BJ (cell line): ENCODE results near the gene TMEM121B. TPM values are rescaled to one million over a fixed set of nuclear protein-coding genes. Genes with fewer than 3 reads are reported as not detected.

Source experiments
- CTCF ChIA-PET: fragments of 350-600 bp; formaldehyde crosslinking; extraction: SDS; loops from one replicate; lab custom pipeline; 2021; ENCODE audit warnings: antibody characterized with exemption, inconsistent platforms; lab: Yijun Ruan, JAX
- POLR2A ChIA-PET: fragments of 300-600 bp; sonication (Branson Sonifier 250); formaldehyde crosslinking; extraction: SDS; loops from one replicate; lab custom pipeline; 2021; ENCODE audit warnings: antibody characterized with exemption; lab: Charles Lee
- DNase-seq: peaks from one replicate; pipeline ENCODE4 v3.0.0-alpha.2; 2011; ENCODE audit warnings: low read depth
- H3K27me3 ChIP-seq: 2 replicates; pipeline ENCODE4 v1.6.0; 2011; ENCODE audit warnings: low read length; ENCODE audit not compliant: control insufficient read depth, insufficient read depth
- H3K36me3 ChIP-seq: 2 replicates; pipeline ENCODE4 v1.5.1; 2011; ENCODE audit warnings: low read length; ENCODE audit not compliant: control insufficient read depth, insufficient read depth
- H3K4me3 ChIP-seq: 2 replicates; pipeline ENCODE4 v1.5.1; 2011; ENCODE audit warnings: low read depth, mild to moderate bottlenecking, control low read depth, low read length
- CTCF ChIP-seq: IDR thresholded peaks from 2 replicates; pipeline ENCODE4 v1.5.1; 2011; ENCODE audit warnings: low read depth, mild to moderate bottlenecking, control low read depth, inconsistent platforms, low read length, moderate library complexity; ENCODE audit not compliant: insufficient read depth
- polyA plus RNA-seq: library from polyadenylated mRNA; depleted of rRNA; stranded (reverse); fragments of >200 nt; gene quantifications from 2 replicates; pipeline ENCODE4 v1.2.3, GENCODE V29; 2011

The TMEM121B gene
- polyA plus RNA-seq, 1 experiment: 0.04 TPM

- TF ChIP-seq CTCF: no peak
- ChIA-PET POLR2A (no interaction called here), CTCF (no interaction called here)
- H3K36me3 ChIP-seq: peaks cover 16% of the 10 kb centered on the region
- DNase-seq: no peak
- H3K27me3 ChIP-seq: no peaks in the 10 kb centered on the region
- no peak overlapping the region for H3K4me3 ChIP-seq
These were observed 17.4 kb upstream of the TMEM121B start for GRCh38 chr22:17138513-17138912.

GRCh38 chr22:17137861-17138425, 16.8 kb upstream of the TMEM121B start:
- Histone ChIP-seq H3K27me3 (no peaks in the 10 kb centered on the region), H3K4me3 (no peak overlapping the region), H3K36me3 (peaks cover 14% of the 10 kb centered on the region)
- POLR2A ChIA-PET: no interaction called here
- TF ChIP-seq CTCF: no peak
- no peak for DNase-seq
- CTCF ChIA-PET: interaction anchor here (1.4 kb wide), 1 partner anchor 34 kb away, joined by 4 read pairs; no protein-coding TSS in a partner anchor

- Histone ChIP-seq H3K4me3 (no peak overlapping the region), H3K27me3 (no peaks in the 10 kb centered on the region), H3K36me3 (peaks cover 12% of the 10 kb centered on the region)
- DNase-seq: no peak
- no peak for TF ChIP-seq CTCF
- ChIA-PET POLR2A (no interaction called here), CTCF (interaction anchor here (1.4 kb wide), 1 partner anchor 34 kb away, joined by 4 read pairs; no protein-coding TSS in a partner anchor)
These were observed 16.0 kb upstream of the TMEM121B start for GRCh38 chr22:17137170-17137569.

- DNase-seq: no peak
- no peak overlapping the region for H3K4me3 ChIP-seq
- H3K27me3 ChIP-seq: no peaks in the 10 kb centered on the region
- H3K36me3 ChIP-seq: peaks cover 8% of the 10 kb centered on the region
- CTCF ChIA-PET: interaction anchor here (0.6 kb wide), 1 partner anchor 43 kb away, joined by 4 read pairs; no protein-coding TSS in a partner anchor
- TF ChIP-seq CTCF: no peak
- POLR2A ChIA-PET: no interaction called here
These were observed 14.1 kb upstream of the TMEM121B start for GRCh38 chr22:17135153-17135760.

- POLR2A ChIA-PET: no interaction called here
- Histone ChIP-seq H3K27me3 (no peaks in the 10 kb centered on the region), H3K4me3 (no peak overlapping the region), H3K36me3 (peaks cover 4% of the 10 kb centered on the region)
- CTCF ChIA-PET: interaction anchor here (1.1 kb wide), 1 partner anchor 57 kb away, joined by 4 read pairs; no protein-coding TSS in a partner anchor
- no peak for DNase-seq
- no peak for TF ChIP-seq CTCF
These were observed 12.0 kb upstream of the TMEM121B start for GRCh38 chr22:17133137-17133536.
